Keratinocyte (primary cell): ENCODE data around the gene POLD4. TPM values are rescaled to one million over a fixed set of nuclear protein-coding genes. Genes with fewer than 3 reads are reported as not detected.

Source experiments
- DNase-seq: peaks from one replicate; pipeline ENCODE4 v3.0.0-alpha.2; 2011; ENCODE audit warnings: low read depth, missing footprints, low spot score
- FAIRE-seq: peaks from 2 replicates; lab custom pipeline; 2011; peaks lifted over from hg19 to GRCh38; lab: Jason Lieb, UNC
- H2AFZ ChIP-seq: 2 replicates; pipeline ENCODE4 v1.6.0; 2012; ENCODE audit warnings: low read length, control low read depth, inconsistent platforms; ENCODE audit not compliant: control insufficient read depth
- H3K27ac ChIP-seq: 2 replicates; pipeline ENCODE4 v1.5.1; 2011; ENCODE audit warnings: low read length; ENCODE audit not compliant: control insufficient read depth, insufficient read depth
- H3K27me3 ChIP-seq: 3 replicates; pipeline ENCODE4 v1.6.0; 2011; ENCODE audit warnings: low read length; ENCODE audit not compliant: control insufficient read depth, insufficient read depth; ENCODE audit errors: extremely low read depth
- H3K36me3 ChIP-seq, 2 experiments: 2 replicates in 1 of 2; 3 replicates in 1 of 2; pipeline ENCODE4 v1.5.1; 2011; ENCODE audit warnings: low read length in 2 of 2, mild to moderate bottlenecking in 1 of 2; ENCODE audit not compliant: control insufficient read depth in 2 of 2, insufficient read depth in 2 of 2; ENCODE audit errors: extremely low read depth in 1 of 2
- H3K4me1 ChIP-seq: 3 replicates; pipeline ENCODE4 v1.5.1; 2011; ENCODE audit warnings: low read length; ENCODE audit not compliant: control insufficient read depth, insufficient read depth; ENCODE audit errors: extremely low read depth
- H3K4me2 ChIP-seq: 3 replicates; pipeline ENCODE4 v1.6.0; 2011; ENCODE audit warnings: low read depth, low read length; ENCODE audit not compliant: control insufficient read depth, insufficient read depth; ENCODE audit errors: extremely low read depth
- H3K4me3 ChIP-seq, 3 experiments: fragments of 200-600 bp in 1 of 3; sonication (generic) in 1 of 3; 2 replicates in 2 of 3; 3 replicates in 1 of 3; pipeline ENCODE4 v1.5.1; 2011 to 2016; ENCODE audit warnings: low read length in 3 of 3, mild to moderate bottlenecking in 3 of 3, control low read depth in 2 of 3, inconsistent platforms in 1 of 3, low read depth in 1 of 3, mixed read lengths in 1 of 3, mixed run types in 1 of 3, moderate library complexity in 1 of 3; ENCODE audit not compliant: control insufficient read depth in 2 of 3, insufficient read depth in 2 of 3; ENCODE audit errors: extremely low read depth in 1 of 3
- H3K79me2 ChIP-seq: 2 replicates; pipeline ENCODE4 v1.6.0; 2012; ENCODE audit warnings: low read length; ENCODE audit not compliant: control insufficient read depth, insufficient read depth
- H3K9ac ChIP-seq: 3 replicates; pipeline ENCODE4 v1.6.0; 2011; ENCODE audit warnings: low read length; ENCODE audit not compliant: control insufficient read depth, insufficient read depth; ENCODE audit errors: extremely low read depth
- H3K9me1 ChIP-seq: 3 replicates; pipeline ENCODE4 v1.6.0; 2011; ENCODE audit warnings: low read length; ENCODE audit not compliant: control insufficient read depth, insufficient read depth; ENCODE audit errors: extremely low read depth
- H3K9me3 ChIP-seq: 2 replicates; pipeline ENCODE4 v1.5.1; 2012; ENCODE audit warnings: low read depth, low read length; ENCODE audit not compliant: control insufficient read depth
- H4K20me1 ChIP-seq: 3 replicates; pipeline ENCODE4 v1.6.0; 2011; ENCODE audit warnings: low read length; ENCODE audit not compliant: control insufficient read depth, insufficient read depth; ENCODE audit errors: extremely low read depth
- CTCF ChIP-seq, 3 experiments: IDR thresholded peaks in 1 of 3; conservative IDR thresholded peaks in 1 of 3; optimal IDR thresholded peaks in 1 of 3; 2 replicates in 2 of 3; 3 replicates in 1 of 3; pipeline versions ENCODE3 to v1.5.1; 2011; ENCODE audit warnings: low read length in 3 of 3, mild to moderate bottlenecking in 3 of 3, moderate library complexity in 2 of 3, control low read depth in 1 of 3, inconsistent platforms in 1 of 3; ENCODE audit not compliant: insufficient read depth in 2 of 3; ENCODE audit errors: extremely low read depth in 1 of 3
- EZH2 ChIP-seq: IDR thresholded peaks from one replicate; pipeline ENCODE4 v1.6.1; 2012; ENCODE audit warnings: inconsistent platforms, mild to moderate bottlenecking, low read length, moderate library complexity
- dilution Hi-C: fragments of 300-500 bp; cut with MboI; formaldehyde crosslinking; loops from one replicate; pipeline ENCODE4 v1.7.0; 2020; ENCODE audit warnings: low sequenced_read_pairs; ENCODE audit not compliant: extremely low pct_ligation_motif_present
- polyA plus RNA-seq, 5 experiments: library from polyadenylated mRNA; depleted of rRNA in 3 of 5; stranded (reverse) in 3 of 5; stranded (forward) in 1 of 5; unstranded in 1 of 5; fragments of >200 nt; gene quantifications; 1 replicate in 1 of 5; 2 replicates in 3 of 5; 3 replicates in 1 of 5; pipeline versions ENCODE4 v1.2.1 to v1.2.3, GENCODE V29; 2011 to 2012; ENCODE audit warnings: missing spikeins in 2 of 5, low read depth in 1 of 5, low replicate concordance in 1 of 5

The POLD4 gene
- polyA plus RNA-seq, 1 donor (not counting 4 experiments of a cell fraction or from before 2014, with no cell fraction given): 35.7 TPM

- peak overlapping the region; percentile 96 for H3K4me2 ChIP-seq
- TF ChIP-seq EZH2 (no peak), CTCF (optimal IDR thresholded peaks at IDR 0.05 in 1 of 3, IDR thresholded peaks at IDR 0.05 in 1 of 3, conservative IDR thresholded peaks at IDR 0.05 in 1 of 3; ENCODE audit: extremely low read depth in 1 of 3, insufficient read depth in 2 of 3, low read length in 3 of 3) (peak in 1 of 3 experiments; percentile 8)
- peak overlapping the region; percentile 73 for H3K27ac ChIP-seq
- peak overlapping the region; percentile 90 for H3K9ac ChIP-seq
- H3K4me1 ChIP-seq: peaks cover 57% of the 10 kb centered on the region
- H3K27me3 ChIP-seq: no peaks in the 10 kb centered on the region
- dilution Hi-C loops: no loop called here
- no peaks in the 10 kb centered on the region for H3K9me3 ChIP-seq
- no peaks in the 10 kb centered on the region for H4K20me1 ChIP-seq
- peak overlapping the region; percentile 66 to 95 (median 92) for H3K4me3 ChIP-seq
- H3K36me3 ChIP-seq: peaks cover 0 to 6% of the 10 kb centered on the region in 2 experiments
- FAIRE-seq: no peak
- peaks cover 4% of the 10 kb centered on the region for H3K9me1 ChIP-seq
- DNase-seq: peak; percentile 85
- peaks cover 8% of the 10 kb centered on the region for H3K79me2 ChIP-seq
- no peak overlapping the region for H2AFZ ChIP-seq
Observed at GRCh38 chr11:67354075-67355022, 1.0 kb upstream of the POLD4 start.

GRCh38 chr11:67352546-67353316 is 615 bp downstream of the POLD4 start:
- no peak for FAIRE-seq
- peak overlapping the region; percentile 90 for H3K9ac ChIP-seq
- no peaks in the 10 kb centered on the region for H3K9me3 ChIP-seq
- no peak for TF ChIP-seq EZH2
- no peak for TF ChIP-seq CTCF (optimal IDR thresholded peaks at IDR 0.05 in 1 of 3, IDR thresholded peaks at IDR 0.05 in 1 of 3, conservative IDR thresholded peaks at IDR 0.05 in 1 of 3; ENCODE audit: extremely low read depth in 1 of 3, insufficient read depth in 2 of 3, low read length in 3 of 3)
- peak overlapping the region; percentile 96 for H3K4me2 ChIP-seq
- H3K27ac ChIP-seq: peak overlapping the region; percentile 92
- peaks cover 0 to 6% of the 10 kb centered on the region in 2 experiments for H3K36me3 ChIP-seq
- no peaks in the 10 kb centered on the region for H4K20me1 ChIP-seq
- peaks cover 4% of the 10 kb centered on the region for H3K9me1 ChIP-seq
- dilution Hi-C loops: no loop called here
- peak overlapping the region; percentile 66 to 95 (median 92) for H3K4me3 ChIP-seq
- no peak for DNase-seq
- H3K27me3 ChIP-seq: no peaks in the 10 kb centered on the region
- H2AFZ ChIP-seq: peak overlapping the region; percentile 91
- peaks cover 8% of the 10 kb centered on the region for H3K79me2 ChIP-seq
- H3K4me1 ChIP-seq: peaks cover 52% of the 10 kb centered on the region
